DND-41 (cell line): ENCODE results near the gene POLR3A.
"Not testable (repeated sequence)": the region's sequence is repeated elsewhere in the genome, so short reads cannot be mapped to it uniquely, and the experiment has no call there.

Experiments used
- ATAC-seq: fragments of 200-7000 bp; cut with Tn5 transposase; 3 replicates; pipeline ENCODE4 v1.9.1; 2021; ENCODE audit warnings: low read depth; ENCODE audit not compliant: insufficient read depth
- DNase-seq: peaks from one replicate; pipeline ENCODE4 v3.0.0-alpha.2; 2020
- H2AFZ ChIP-seq: 2 replicates; pipeline ENCODE4 v1.6.0; 2012; ENCODE audit warnings: low read depth, low read length
- H3K27ac ChIP-seq: 2 replicates; pipeline ENCODE4 v1.5.1; 2012; ENCODE audit warnings: low read length, inconsistent platforms
- H3K27me3 ChIP-seq: fragments of 200-600 bp; sonication (generic); 2 replicates; pipeline ENCODE4 v1.6.0; 2012; ENCODE audit warnings: low read length, mild to moderate bottlenecking, inconsistent platforms; ENCODE audit not compliant: insufficient read depth, poor library complexity
- H3K36me3 ChIP-seq: 2 replicates; pipeline ENCODE4 v1.5.1; 2012; ENCODE audit warnings: low read length, inconsistent platforms; ENCODE audit not compliant: insufficient read depth
- H3K4me1 ChIP-seq: 2 replicates; pipeline ENCODE4 v1.5.1; 2012; ENCODE audit warnings: mild to moderate bottlenecking, low read length; ENCODE audit not compliant: insufficient read depth
- H3K4me2 ChIP-seq: 2 replicates; pipeline ENCODE4 v1.6.0; 2012; ENCODE audit warnings: mild to moderate bottlenecking, moderate library complexity, low read length, inconsistent platforms; ENCODE audit not compliant: insufficient read depth
- H3K4me3 ChIP-seq, 2 experiments: fragments of 200-600 bp in 1 of 2; shearing (Covaris generic) in 1 of 2; 2 replicates each; pipeline ENCODE4 v1.5.1; 2012 to 2016; ENCODE audit warnings: inconsistent platforms in 2 of 2, low read length in 2 of 2, mild to moderate bottlenecking in 2 of 2, low read depth in 1 of 2, moderate library complexity in 1 of 2
- H3K79me2 ChIP-seq: 2 replicates; pipeline ENCODE4 v1.6.0; 2012; ENCODE audit warnings: low read length, inconsistent platforms; ENCODE audit not compliant: insufficient read depth
- H3K9ac ChIP-seq: 2 replicates; pipeline ENCODE4 v1.6.0; 2012; ENCODE audit warnings: low read depth, mild to moderate bottlenecking, inconsistent platforms, low read length, moderate library complexity
- H3K9me3 ChIP-seq: 2 replicates; pipeline ENCODE4 v1.5.1; 2012; ENCODE audit warnings: low read length, moderate library complexity, mild to moderate bottlenecking, inconsistent platforms; ENCODE audit not compliant: insufficient read depth, severe bottlenecking
- H4K20me1 ChIP-seq: 2 replicates; pipeline ENCODE4 v1.6.0; 2012; ENCODE audit warnings: low read length; ENCODE audit not compliant: insufficient read depth
- CTCF ChIP-seq: IDR thresholded peaks from 2 replicates; pipeline ENCODE4 v1.5.1; 2012; ENCODE audit warnings: borderline replicate concordance, low read length, moderate library complexity, mild to moderate bottlenecking; ENCODE audit not compliant: poor library complexity, severe bottlenecking; ENCODE audit errors: extremely low read depth
- EZH2 ChIP-seq: IDR thresholded peaks from 3 replicates; pipeline ENCODE4 v1.6.1; 2012; ENCODE audit warnings: borderline replicate concordance, low read depth, mild to moderate bottlenecking, moderate library complexity, low read length, inconsistent platforms; ENCODE audit not compliant: severe bottlenecking

Gene POLR3A

GRCh38 chr10:78065611-78066010 is 36.3 kb upstream of the POLR3A start:
- no peaks in the 10 kb centered on the region for H3K9me3 ChIP-seq

GRCh38 chr10:78064919-78065318 is 35.6 kb upstream of the POLR3A start:
- not testable (repeated sequence) for ATAC-seq

More at GRCh38 chr10:78065611-78066010, 36.3 kb upstream of the POLR3A start:
- Histone ChIP-seq H3K9ac (no peak overlapping the region), H2AFZ (no peak overlapping the region), H3K36me3 (no peaks in the 10 kb centered on the region), H3K4me3 (no peak overlapping the region), H3K79me2 (no peaks in the 10 kb centered on the region), H3K27me3 (no peaks in the 10 kb centered on the region), H3K4me1 (peaks cover 40% of the 10 kb centered on the region), H3K27ac (no peak overlapping the region), H4K20me1 (no peaks in the 10 kb centered on the region), H3K4me2 (peak overlapping the region; percentile 7; the same call in 1 of the 2 replicates)
- TF ChIP-seq EZH2: no peak
- peak; percentile 6 for TF ChIP-seq CTCF
- DNase-seq (peak; percentile 84), ATAC-seq (peak; percentile 80)

DNA sequence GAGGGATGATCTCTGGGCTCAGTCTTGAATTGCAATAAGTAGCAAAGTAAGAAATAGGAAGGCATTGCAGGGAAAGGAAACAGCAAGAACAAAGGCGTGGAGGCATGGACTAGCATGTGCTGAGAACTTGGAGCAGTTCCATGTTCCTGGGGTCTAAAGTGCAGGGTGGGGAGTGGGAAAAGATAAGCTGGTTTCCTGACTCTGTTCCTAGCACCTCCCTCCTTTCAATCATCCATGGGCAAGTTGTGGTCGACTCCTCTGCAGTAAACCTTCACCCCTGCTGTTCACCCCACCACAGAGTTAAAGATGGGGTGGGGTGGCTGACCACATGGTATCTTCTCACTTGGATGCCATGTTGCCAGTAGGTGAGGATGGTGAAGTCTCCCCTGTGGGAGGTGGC is 33.9 kb upstream of the POLR3A start:
- no peaks in the 10 kb centered on the region for H3K79me2 ChIP-seq
- no peaks in the 10 kb centered on the region for H3K9me3 ChIP-seq
- no peak for TF ChIP-seq EZH2
- no peak for TF ChIP-seq CTCF
- no peak overlapping the region for H3K9ac ChIP-seq
- peak overlapping the region; percentile 35 for H3K4me2 ChIP-seq
- peaks cover 40% of the 10 kb centered on the region for H3K4me1 ChIP-seq
- H3K36me3 ChIP-seq: no peaks in the 10 kb centered on the region
- H2AFZ ChIP-seq: no peak overlapping the region
- H3K27ac ChIP-seq: no peak overlapping the region; the same call in 1 of the 2 replicates
- DNase-seq (no peak), ATAC-seq (no peak)
- H3K27me3 ChIP-seq: no peaks in the 10 kb centered on the region
- H4K20me1 ChIP-seq: no peaks in the 10 kb centered on the region
- H3K4me3 ChIP-seq: peak overlapping the region in 1 of 2 experiments; percentile 3; a peak in 1 of 4 replicates

More at GRCh38 chr10:78064919-78065318, 35.6 kb upstream of the POLR3A start:
- H3K4me1 ChIP-seq: peaks cover 40% of the 10 kb centered on the region
- H3K27me3 ChIP-seq, H3K79me2 ChIP-seq, DNase-seq, H3K9ac ChIP-seq, H4K20me1 ChIP-seq, H3K4me3 ChIP-seq, H3K4me2 ChIP-seq, H2AFZ ChIP-seq, H3K9me3 ChIP-seq, H3K36me3 ChIP-seq, H3K27ac ChIP-seq: not testable (repeated sequence)

DNA sequence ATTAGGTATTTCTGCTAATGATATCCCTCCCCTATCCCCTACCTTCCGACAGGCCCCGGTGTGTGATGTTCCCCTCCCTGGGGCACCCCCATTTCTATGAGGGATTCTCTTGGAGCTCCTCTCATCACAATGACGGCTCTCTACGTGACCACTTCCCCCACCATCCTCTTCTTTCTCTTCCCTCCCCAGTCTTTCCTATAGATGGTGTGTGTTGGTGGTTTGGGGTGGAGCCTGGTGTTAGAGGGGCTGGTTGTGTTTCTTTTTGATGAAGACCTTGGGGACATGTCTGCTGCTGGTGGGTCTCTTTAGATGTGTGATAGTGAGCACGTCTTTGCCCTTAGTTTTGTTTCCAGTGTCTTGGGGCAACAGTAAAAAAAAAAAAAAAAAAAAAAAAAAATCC is 33.0 kb upstream of the POLR3A start:
- no peaks in the 10 kb centered on the region for H3K36me3 ChIP-seq
- H3K9ac ChIP-seq: no peak overlapping the region
- H3K4me2 ChIP-seq: no peak overlapping the region; the same call in 1 of the 2 replicates
- no peaks in the 10 kb centered on the region for H3K27me3 ChIP-seq
- TF ChIP-seq CTCF (no peak), EZH2 (no peak)
- no peak overlapping the region for H2AFZ ChIP-seq
- ATAC-seq (peak; percentile 91), DNase-seq (peak; percentile 81)
- peaks cover 40% of the 10 kb centered on the region for H3K4me1 ChIP-seq
- H3K4me3 ChIP-seq: no peak overlapping the region
- H3K9me3 ChIP-seq: no peaks in the 10 kb centered on the region
- H3K79me2 ChIP-seq: no peaks in the 10 kb centered on the region
- H3K27ac ChIP-seq: no peak overlapping the region; the same call in 1 of the 2 replicates
- H4K20me1 ChIP-seq: no peaks in the 10 kb centered on the region
